LNCAP (cell line): ENCODE data around the gene CCDC63.

Experiments used
- TF ChIP-seq, protein P1 (sequence below): fragments of 450-650 bp; IDR thresholded peaks from 2 replicates; pipeline ENCODE4 v1.5.1; 2017; ENCODE audit warnings: mild to moderate bottlenecking

The CCDC63 gene

GRCh38 chr12:110813285-110813684, 33.5 kb upstream of the CCDC63 start:
- TF ChIP-seq, protein P1, sequence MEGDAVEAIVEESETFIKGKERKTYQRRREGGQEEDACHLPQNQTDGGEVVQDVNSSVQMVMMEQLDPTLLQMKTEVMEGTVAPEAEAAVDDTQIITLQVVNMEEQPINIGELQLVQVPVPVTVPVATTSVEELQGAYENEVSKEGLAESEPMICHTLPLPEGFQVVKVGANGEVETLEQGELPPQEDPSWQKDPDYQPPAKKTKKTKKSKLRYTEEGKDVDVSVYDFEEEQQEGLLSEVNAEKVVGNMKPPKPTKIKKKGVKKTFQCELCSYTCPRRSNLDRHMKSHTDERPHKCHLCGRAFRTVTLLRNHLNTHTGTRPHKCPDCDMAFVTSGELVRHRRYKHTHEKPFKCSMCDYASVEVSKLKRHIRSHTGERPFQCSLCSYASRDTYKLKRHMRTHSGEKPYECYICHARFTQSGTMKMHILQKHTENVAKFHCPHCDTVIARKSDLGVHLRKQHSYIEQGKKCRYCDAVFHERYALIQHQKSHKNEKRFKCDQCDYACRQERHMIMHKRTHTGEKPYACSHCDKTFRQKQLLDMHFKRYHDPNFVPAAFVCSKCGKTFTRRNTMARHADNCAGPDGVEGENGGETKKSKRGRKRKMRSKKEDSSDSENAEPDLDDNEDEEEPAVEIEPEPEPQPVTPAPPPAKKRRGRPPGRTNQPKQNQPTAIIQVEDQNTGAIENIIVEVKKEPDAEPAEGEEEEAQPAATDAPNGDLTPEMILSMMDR, result no peak

DNA sequence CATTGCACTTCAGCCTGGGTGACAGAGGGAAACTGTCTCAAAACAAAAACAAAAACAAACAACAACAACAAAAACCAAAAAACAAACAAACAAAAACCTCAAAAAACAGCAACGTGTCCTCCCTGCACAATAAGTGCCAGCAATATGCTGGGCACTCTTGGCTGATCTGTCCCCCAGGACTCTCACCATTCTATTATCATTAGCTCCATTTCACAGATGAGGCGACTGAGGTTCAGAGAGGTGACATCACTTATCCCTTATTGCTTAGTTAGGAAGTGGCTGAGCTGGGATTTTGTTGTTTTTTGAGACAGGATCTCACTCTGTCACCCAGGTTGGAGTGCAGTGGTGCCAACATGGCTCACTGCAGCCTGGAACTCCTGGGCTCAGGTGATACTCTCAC, 33.0 kb upstream of the CCDC63 start:
- TF ChIP-seq, protein P1, result no peak

- TF ChIP-seq, protein P1, result no peak
Measured at GRCh38 chr12:110816248-110816647, 30.5 kb upstream of the CCDC63 start.

GRCh38 chr12:110816779-110817178, 30.0 kb upstream of the CCDC63 start:
- TF ChIP-seq, protein P1, result no peak

DNA sequence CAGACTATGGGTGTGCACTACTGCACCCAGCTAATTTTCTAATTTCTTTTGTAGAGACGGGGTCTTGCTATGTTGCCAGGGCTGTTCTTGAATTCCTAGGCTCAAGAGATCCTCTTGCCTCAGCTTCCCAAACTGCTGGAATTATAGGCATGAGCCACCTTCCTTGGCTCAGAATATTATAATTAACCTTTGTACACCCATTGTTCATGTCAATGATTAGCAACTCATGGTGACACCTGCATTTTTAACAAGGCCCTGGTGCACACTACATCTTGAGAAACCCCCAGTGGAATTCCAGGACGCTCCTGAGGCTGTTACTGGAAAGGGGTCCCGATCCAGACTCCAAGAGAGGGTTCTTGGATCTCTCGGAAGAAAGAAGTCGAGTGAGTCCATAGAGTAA, 28.3 kb upstream of the CCDC63 start:
- TF ChIP-seq, protein P1, result no peak

- TF ChIP-seq, protein P1, result no peak
Measured at GRCh38 chr12:110819150-110819549, 27.6 kb upstream of the CCDC63 start.

- TF ChIP-seq, protein P1, result no peak
Measured at GRCh38 chr12:110819646-110820045, 27.1 kb upstream of the CCDC63 start.

DNA sequence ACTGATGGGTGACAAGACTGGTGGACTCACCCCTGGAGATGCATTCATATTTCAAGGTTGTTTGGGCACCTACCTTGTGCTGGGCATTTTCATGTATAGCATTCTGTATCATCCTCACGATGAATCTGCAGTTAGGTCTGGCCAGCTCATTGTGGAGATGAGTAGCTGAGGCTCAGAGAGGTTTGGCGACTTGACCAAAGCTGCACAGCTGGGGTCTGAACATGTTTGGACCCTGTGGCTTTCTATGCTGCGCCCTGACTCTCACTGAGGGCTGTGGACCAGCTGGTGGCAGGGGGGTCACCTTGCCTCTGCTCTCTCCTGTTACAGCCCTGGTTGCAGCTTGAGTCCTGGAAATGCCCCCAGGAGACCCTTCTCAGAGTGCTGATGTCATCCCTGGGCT, 24.9 kb upstream of the CCDC63 start:
- TF ChIP-seq, protein P1, result no peak
